NT2/D1 (cell line): ENCODE measurements around the gene TIAL1.

ENCODE experiments used
- DNase-seq: peaks from one replicate; pipeline ENCODE4 v3.0.0-alpha.2; 2011; ENCODE audit warnings: low read depth, low spot score
- H3K27me3 ChIP-seq: 2 replicates; pipeline ENCODE4 v1.6.0; 2011; ENCODE audit warnings: mild to moderate bottlenecking; ENCODE audit not compliant: insufficient read length, insufficient read depth
- H3K36me3 ChIP-seq: 2 replicates; pipeline ENCODE4 v1.6.1; 2011; ENCODE audit warnings: mild to moderate bottlenecking, low read length, mixed read lengths; ENCODE audit not compliant: insufficient read depth, insufficient read length
- H3K4me1 ChIP-seq: 2 replicates; pipeline ENCODE4 v1.5.1; 2011; ENCODE audit not compliant: insufficient read depth, insufficient read length
- H3K4me3 ChIP-seq: 2 replicates; pipeline ENCODE4 v1.5.1; 2011; ENCODE audit warnings: low read depth; ENCODE audit not compliant: insufficient read length
- H3K9ac ChIP-seq: 2 replicates; pipeline ENCODE4 v1.6.0; 2011; ENCODE audit warnings: low read depth; ENCODE audit not compliant: insufficient read length
- H3K9me3 ChIP-seq: 2 replicates; pipeline ENCODE4 v1.5.1; 2011; ENCODE audit warnings: mild to moderate bottlenecking, low read length; ENCODE audit not compliant: insufficient read depth
- SUZ12 ChIP-seq: IDR thresholded peaks from 2 replicates; pipeline ENCODE4 v1.6.1; 2011; ENCODE audit not compliant: insufficient read length, insufficient read depth; ENCODE audit errors: extremely low read depth
- YY1 ChIP-seq: IDR thresholded peaks from 2 replicates; pipeline ENCODE4 v1.6.1; 2011; ENCODE audit not compliant: insufficient read length, insufficient read depth
- ZNF274 ChIP-seq: IDR thresholded peaks from 2 replicates; pipeline ENCODE4 v1.6.1; 2011; ENCODE audit warnings: mild to moderate bottlenecking, low read depth, low read length

Gene TIAL1

GRCh38 chr10:119524720-119525070, 72.1 kb downstream of the TIAL1 start:
- no peak for DNase-seq
- no peak overlapping the region for H3K9ac ChIP-seq
- H3K4me1 ChIP-seq, result peaks cover 5% of the 10 kb centered on the region
- no peak for TF ChIP-seq ZNF274
- TF ChIP-seq YY1, result no peak
- peaks cover 21% of the 10 kb centered on the region for H3K36me3 ChIP-seq
- H3K27me3 ChIP-seq, result no peaks in the 10 kb centered on the region
- no peaks in the 10 kb centered on the region for H3K9me3 ChIP-seq
- H3K4me3 ChIP-seq, result no peak overlapping the region

- Histone ChIP-seq H3K4me3 (no peak overlapping the region), H3K9ac (no peak overlapping the region), H3K36me3 (peaks cover 21% of the 10 kb centered on the region), H3K4me1 (peaks cover 5% of the 10 kb centered on the region), H3K9me3 (no peaks in the 10 kb centered on the region), H3K27me3 (no peaks in the 10 kb centered on the region)
- no peak for DNase-seq
- TF ChIP-seq SUZ12 (no peak), YY1 (no peak), ZNF274 (no peak)
These were observed 72.7 kb downstream of the TIAL1 start for GRCh38 chr10:119523895-119524719.
